NCI-H1694 treated with DMSO at 0.1 percent for 48 hours (cell line): ENCODE data around the gene HAS3.
"Not testable (repeated sequence)": the region's sequence is repeated elsewhere in the genome, so short reads cannot be mapped to it uniquely, and the experiment has no call there.

Experiments
- DNase-seq: peaks from one replicate; lab custom pipeline; 2025; lab: John Stamatoyannopoulos, UW

The HAS3 gene

GRCh38 chr16:69116256-69116875, 10.9 kb downstream of the HAS3 start:
- DNase-seq, result no peak

- no peak for DNase-seq
Observed at GRCh38 chr16:69116906-69117305, 11.5 kb downstream of the HAS3 start.

- DNase-seq, result no peak
Observed at GRCh38 chr16:69118468-69118867, 13.0 kb downstream of the HAS3 start.

GRCh38 chr16:69118994-69119393, 13.5 kb downstream of the HAS3 start:
- DNase-seq, result no peak

- no peak for DNase-seq
Observed at GRCh38 chr16:69119536-69119935, 14.1 kb downstream of the HAS3 start.

GRCh38 chr16:69120096-69120664, 14.7 kb downstream of the HAS3 start:
- no peak for DNase-seq

GRCh38 chr16:69123910-69124309, 18.5 kb downstream of the HAS3 start:
- DNase-seq, result peak; percentile 52

GRCh38 chr16:69124406-69124805, 19.0 kb downstream of the HAS3 start:
- DNase-seq, result not testable (repeated sequence)

- not testable (repeated sequence) for DNase-seq
Observed at GRCh38 chr16:69124961-69125360, 19.5 kb downstream of the HAS3 start.

GRCh38 chr16:69126221-69126620, 20.8 kb downstream of the HAS3 start:
- DNase-seq, result no peak

GRCh38 chr16:69126801-69127200, 21.3 kb downstream of the HAS3 start:
- not testable (repeated sequence) for DNase-seq

GRCh38 chr16:69127966-69128510, 22.6 kb downstream of the HAS3 start:
- no peak for DNase-seq

GRCh38 chr16:69130461-69130860, 25.0 kb downstream of the HAS3 start:
- no peak for DNase-seq

GRCh38 chr16:69131167-69131838, 25.9 kb downstream of the HAS3 start:
- DNase-seq, result peak; percentile 1

- DNase-seq, result peak; percentile 25
Observed at GRCh38 chr16:69131839-69132423, 26.5 kb downstream of the HAS3 start.

GRCh38 chr16:69132424-69133252, 27.2 kb downstream of the HAS3 start, which contains the start of the genes CHTF8 and UTP4:
Gene CHTF8, minus strand, starts transcription at chr16:69132588. Its CDS starts 11,130 bp downstream, at chr16:69121458.
Gene UTP4, plus strand, starts transcription at chr16:69132649. Its CDS starts 811 bp downstream, at chr16:69133460.
- DNase-seq, result peak; percentile 35

GRCh38 chr16:69133373-69133954, 28.0 kb downstream of the HAS3 start:
- DNase-seq, result no peak

- no peak for DNase-seq
Observed at GRCh38 chr16:69138608-69139007, 33.2 kb downstream of the HAS3 start.

- DNase-seq, result not testable (repeated sequence)
Observed at GRCh38 chr16:69139464-69139863, 34.0 kb downstream of the HAS3 start.

- no peak for DNase-seq
Observed at GRCh38 chr16:69141014-69141413, 35.6 kb downstream of the HAS3 start.

GRCh38 chr16:69141936-69142335, 36.5 kb downstream of the HAS3 start:
- DNase-seq, result no peak
